GM06990 (cell line): ENCODE measurements around the gene CACNA1D.

ENCODE experiments used
- DNase-seq: peaks from one replicate; pipeline ENCODE4 v3.0.0-alpha.2; 2011; ENCODE audit not compliant: insufficient read length; ENCODE audit errors: extremely low read depth
- H3K27me3 ChIP-seq: replicated peaks from 2 replicates; pipeline ENCODE4 v1.6.0; 2011; ENCODE audit warnings: low read length; ENCODE audit not compliant: control insufficient read depth, insufficient read depth
- H3K36me3 ChIP-seq: 2 replicates; pipeline ENCODE4 v1.5.1; 2011; ENCODE audit warnings: low read length; ENCODE audit not compliant: control insufficient read depth, insufficient read depth
- H3K4me3 ChIP-seq: replicated peaks from 2 replicates; pipeline ENCODE4 v1.5.1; 2011; ENCODE audit warnings: low read depth, mild to moderate bottlenecking, control low read depth, low read length
- CTCF ChIP-seq: IDR thresholded peaks from 2 replicates; pipeline ENCODE4 v1.5.1; 2011; ENCODE audit warnings: low read length, control low read depth, mild to moderate bottlenecking, inconsistent platforms; ENCODE audit not compliant: insufficient read depth, poor library complexity, severe bottlenecking

CACNA1D gene

GRCh38 chr3:53591646-53592045, 97.2 kb downstream of the CACNA1D start:
- no peak for TF ChIP-seq CTCF
- no peaks in the 10 kb centered on the region for H3K36me3 ChIP-seq
- no peak for DNase-seq
- no peaks in the 10 kb centered on the region for H3K27me3 ChIP-seq
- H3K4me3 ChIP-seq = no peak overlapping the region

- DNase-seq = no peak
Measured at GRCh38 chr3:53592862-53593261, 98.5 kb downstream of the CACNA1D start.

DNA sequence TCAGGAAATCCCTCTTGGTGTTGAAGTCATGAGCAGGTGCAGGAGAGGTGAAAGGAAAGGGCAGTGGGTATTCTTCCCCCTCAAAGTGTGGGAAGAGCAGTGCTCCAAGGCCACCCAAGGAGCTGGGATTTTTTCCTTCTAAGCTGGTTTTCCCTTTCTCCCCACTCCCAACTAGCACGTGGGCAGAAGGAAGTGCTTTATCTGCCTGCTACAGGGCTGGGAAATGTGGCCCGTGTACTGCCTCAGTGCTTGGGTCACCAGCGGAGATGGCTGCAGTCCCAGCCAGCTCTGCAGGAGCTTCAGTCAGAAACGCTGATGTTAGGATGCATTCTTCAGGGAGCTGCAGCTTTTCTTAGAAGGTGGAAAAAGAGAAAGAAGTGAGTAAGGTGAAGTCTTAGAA, 99.2 kb downstream of the CACNA1D start:
- DNase-seq = no peak
- H3K36me3 ChIP-seq = no peaks in the 10 kb centered on the region
- H3K27me3 ChIP-seq = no peaks in the 10 kb centered on the region
- TF ChIP-seq CTCF = no peak
- H3K4me3 ChIP-seq = no peak overlapping the region

More at GRCh38 chr3:53592862-53593261, 98.5 kb downstream of the CACNA1D start:
- TF ChIP-seq CTCF = no peak
- H3K36me3 ChIP-seq = no peaks in the 10 kb centered on the region
- H3K27me3 ChIP-seq = no peaks in the 10 kb centered on the region
- no peak overlapping the region for H3K4me3 ChIP-seq

DNA sequence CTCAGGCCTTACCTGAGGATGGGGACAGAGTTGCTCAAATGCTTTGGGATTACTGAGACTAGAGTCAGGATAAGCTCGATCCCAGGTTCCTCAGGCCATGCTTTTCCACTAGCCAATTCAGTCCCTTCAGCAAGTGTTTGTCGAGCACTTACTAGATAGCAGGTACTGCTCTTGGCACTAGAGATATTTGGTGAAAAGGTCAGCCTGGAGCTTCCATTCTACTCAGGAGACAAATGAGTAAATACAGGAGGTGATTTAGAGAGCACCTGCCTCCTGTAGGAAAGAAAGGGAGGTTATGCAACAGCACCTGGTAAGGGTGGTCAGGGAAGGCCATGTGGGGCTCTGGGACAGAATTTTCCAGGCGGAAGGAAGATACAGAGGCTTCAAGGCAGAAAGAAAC, 99.9 kb downstream of the CACNA1D start:
- H3K27me3 ChIP-seq = no peaks in the 10 kb centered on the region
- no peak for DNase-seq
- no peak overlapping the region for H3K4me3 ChIP-seq
- no peak for TF ChIP-seq CTCF
- no peaks in the 10 kb centered on the region for H3K36me3 ChIP-seq

GRCh38 chr3:53595660-53596059, 101.2 kb downstream of the CACNA1D start:
- no peak for TF ChIP-seq CTCF
- H3K4me3 ChIP-seq = no peak overlapping the region

More at GRCh38 chr3:53595660-53596059, 101.2 kb downstream of the CACNA1D start:
- no peaks in the 10 kb centered on the region for H3K36me3 ChIP-seq
- no peak for DNase-seq
- H3K27me3 ChIP-seq = no peaks in the 10 kb centered on the region
